AML-193 (cell line): ENCODE measurements around the gene CDK10.

Experiments used
- DNase-seq, 2 experiments: peaks; one replicate each; lab custom pipeline; 2025; lab: John Stamatoyannopoulos, UW

Gene CDK10

GRCh38 chr16:89737341-89738071, 51.0 kb downstream of the CDK10 start:
- DNase-seq: no peak

- DNase-seq: no peak
Observed at GRCh38 chr16:89738072-89738377, 51.5 kb downstream of the CDK10 start.

- no peak for DNase-seq
Observed at GRCh38 chr16:89738538-89739317, 52.2 kb downstream of the CDK10 start.

- no peak for DNase-seq
Observed at GRCh38 chr16:89739383-89739782, 52.9 kb downstream of the CDK10 start.

- DNase-seq: no peak
Observed at GRCh38 chr16:89741342-89742014, 55.0 kb downstream of the CDK10 start.

- DNase-seq: no peak
Observed at GRCh38 chr16:89742948-89743347, 56.5 kb downstream of the CDK10 start.

- no peak for DNase-seq
Observed at GRCh38 chr16:89744813-89745212, 58.3 kb downstream of the CDK10 start.
